Stimulated activated naive B cell treated with anti-CD40 and anti-IgM and Interleukin-4, amounts not matched to agents 10 μg/mL and 1 μg/mL and 100 μg/mL, for 72 hours (primary cell): Measurements from ENCODE around the gene NFIA.
A peak's percentile ranks its signal among the peaks of the same experiment; 100 is the strongest.
"Not testable (repeated sequence)": the region's sequence is repeated elsewhere in the genome, so short reads cannot be mapped to it uniquely, and the experiment has no call there.

ENCODE experiments used
- ATAC-seq, 2 donors: fragments of 150-1000 bp; cut with Tn5 transposase; replicated peaks; 2 replicates each; pipeline ENCODE4 v1.10.0; 2021; ENCODE audit warnings: moderate library complexity in 1 of 2
- DNase-seq: peaks from one replicate; pipeline ENCODE4 v3.0.0; 2021
- H3K27ac Mint-ChIP-seq: one replicate; pipeline ENCODE4 v1.8.0; 2022; ENCODE audit warnings: mild to moderate bottlenecking, mixed read lengths
- H3K27me3 Mint-ChIP-seq, 2 donors: one replicate each; pipeline ENCODE4 v1.8.0; 2022; ENCODE audit warnings: mixed read lengths in 2 of 2
- H3K36me3 Mint-ChIP-seq, 2 donors: one replicate each; pipeline ENCODE4 v1.8.0; 2022; ENCODE audit warnings: mixed read lengths in 2 of 2, mild to moderate bottlenecking in 1 of 2
- H3K4me1 Mint-ChIP-seq, 2 donors: one replicate each; pipeline ENCODE4 v1.8.0; 2022; ENCODE audit warnings: mixed read lengths in 2 of 2, mild to moderate bottlenecking in 1 of 2
- H3K4me3 Mint-ChIP-seq, 2 donors: one replicate each; pipeline ENCODE4 v1.8.0; 2022; ENCODE audit warnings: mild to moderate bottlenecking in 2 of 2, mixed read lengths in 2 of 2, moderate library complexity in 1 of 2
- H3K9me3 Mint-ChIP-seq, 2 donors: one replicate each; pipeline ENCODE4 v1.8.0; 2022; ENCODE audit warnings: mixed read lengths in 2 of 2, mild to moderate bottlenecking in 1 of 2

Gene NFIA

GRCh38 chr1:61053712-61054600 is 28.4 kb upstream of the NFIA start:
- Mint-ChIP-seq H3K27ac (peak overlapping the region; percentile 65), H3K9me3 (no peaks in the 10 kb centered on the region)
- peak in 1 of 2 donors; percentile 26 for ATAC-seq

GRCh38 chr1:61054601-61054993 is 27.8 kb upstream of the NFIA start:
- peaks cover 59 to 74% of the 10 kb centered on the region in 2 donors for H3K27me3 Mint-ChIP-seq
- no peaks in the 10 kb centered on the region for H3K9me3 Mint-ChIP-seq
- no peak for DNase-seq
- H3K4me1 Mint-ChIP-seq, result peaks cover 21 to 44% of the 10 kb centered on the region in 2 donors
- no peak for ATAC-seq
- H3K27ac Mint-ChIP-seq, result no peak overlapping the region
- no peak overlapping the region for H3K4me3 Mint-ChIP-seq
- no peaks in the 10 kb centered on the region for H3K36me3 Mint-ChIP-seq

More at GRCh38 chr1:61053712-61054600, 28.4 kb upstream of the NFIA start:
- Mint-ChIP-seq H3K4me3 (peak overlapping the region; percentile 86 to 87), H3K27me3 (peaks cover 59 to 74% of the 10 kb centered on the region in 2 donors), H3K4me1 (peaks cover 21 to 46% of the 10 kb centered on the region in 2 donors), H3K36me3 (no peaks in the 10 kb centered on the region)
- DNase-seq, result no peak

GRCh38 chr1:61055110-61055614 is 27.2 kb upstream of the NFIA start:
- no peaks in the 10 kb centered on the region for H3K36me3 Mint-ChIP-seq
- ATAC-seq (no peak), DNase-seq (no peak)
- H3K27me3 Mint-ChIP-seq, result peaks cover 59 to 74% of the 10 kb centered on the region in 2 donors
- H3K4me1 Mint-ChIP-seq, result peaks cover 20 to 40% of the 10 kb centered on the region in 2 donors
- no peak overlapping the region for H3K4me3 Mint-ChIP-seq
- no peaks in the 10 kb centered on the region for H3K9me3 Mint-ChIP-seq
- no peak overlapping the region for H3K27ac Mint-ChIP-seq

GRCh38 chr1:61056196-61056572 is 26.2 kb upstream of the NFIA start:
- Mint-ChIP-seq H3K27ac (no peak overlapping the region), H3K36me3 (no peaks in the 10 kb centered on the region), H3K27me3 (peaks cover 57 to 71% of the 10 kb centered on the region in 2 donors), H3K4me3 (no peak overlapping the region), H3K9me3 (no peaks in the 10 kb centered on the region), H3K4me1 (peaks cover 18 to 37% of the 10 kb centered on the region in 2 donors)
- ATAC-seq (no peak), DNase-seq (no peak)

GRCh38 chr1:61056573-61057439 is 25.6 kb upstream of the NFIA start:
- DNase-seq (no peak), ATAC-seq (peak; percentile 55 to 67)
- Mint-ChIP-seq H3K27ac (no peak overlapping the region), H3K9me3 (no peaks in the 10 kb centered on the region), H3K36me3 (no peaks in the 10 kb centered on the region), H3K4me3 (peak overlapping the region; percentile 87 to 91), H3K27me3 (peaks cover 50 to 64% of the 10 kb centered on the region in 2 donors), H3K4me1 (peaks cover 18 to 35% of the 10 kb centered on the region in 2 donors)

- H3K4me3 Mint-ChIP-seq, result no peak overlapping the region
- ATAC-seq, result no peak
- DNase-seq, result no peak
- no peaks in the 10 kb centered on the region for H3K9me3 Mint-ChIP-seq
- H3K27me3 Mint-ChIP-seq, result peaks cover 34 to 46% of the 10 kb centered on the region in 2 donors
- H3K36me3 Mint-ChIP-seq, result no peaks in the 10 kb centered on the region
- peaks cover 10 to 22% of the 10 kb centered on the region in 2 donors for H3K4me1 Mint-ChIP-seq
- H3K27ac Mint-ChIP-seq, result no peak overlapping the region
Observed at GRCh38 chr1:61058483-61059245, 23.7 kb upstream of the NFIA start.

DNA sequence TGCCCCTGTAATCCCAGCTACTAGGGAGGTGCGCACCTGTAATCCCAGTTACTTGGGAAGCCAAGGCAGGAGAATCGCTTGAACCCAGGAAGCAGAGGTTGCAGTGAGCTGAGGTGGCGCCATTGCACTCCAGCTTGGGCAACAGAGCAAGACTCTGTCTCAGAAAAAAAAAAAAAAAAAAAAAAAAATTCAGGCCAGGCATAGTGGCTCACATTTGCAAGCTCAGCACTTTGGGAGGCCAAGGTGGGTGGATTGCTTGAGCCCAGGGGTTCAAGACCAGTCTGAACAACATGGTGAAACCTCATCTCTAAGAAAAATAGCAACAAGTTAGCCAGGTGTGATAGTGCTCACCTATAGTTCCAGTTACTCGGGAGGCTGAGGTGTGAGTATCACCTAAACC is 20.8 kb upstream of the NFIA start:
- DNase-seq, H3K27ac Mint-ChIP-seq, H3K9me3 Mint-ChIP-seq, H3K4me3 Mint-ChIP-seq, ATAC-seq, H3K36me3 Mint-ChIP-seq: not testable (repeated sequence)
- Mint-ChIP-seq H3K27me3 (peaks cover 20 to 31% of the 10 kb centered on the region in 2 donors), H3K4me1 (peaks cover 7 to 10% of the 10 kb centered on the region in 2 donors)

GRCh38 chr1:61064673-61065072 is 17.7 kb upstream of the NFIA start:
- Mint-ChIP-seq H3K36me3 (no peaks in the 10 kb centered on the region), H3K4me1 (no peaks in the 10 kb centered on the region), H3K9me3 (no peaks in the 10 kb centered on the region), H3K27ac (no peak overlapping the region), H3K27me3 (peaks cover 4 to 9% of the 10 kb centered on the region in 2 donors), H3K4me3 (no peak overlapping the region)
- ATAC-seq, result peak in 1 of 2 donors; percentile 29
- DNase-seq, result no peak

DNA sequence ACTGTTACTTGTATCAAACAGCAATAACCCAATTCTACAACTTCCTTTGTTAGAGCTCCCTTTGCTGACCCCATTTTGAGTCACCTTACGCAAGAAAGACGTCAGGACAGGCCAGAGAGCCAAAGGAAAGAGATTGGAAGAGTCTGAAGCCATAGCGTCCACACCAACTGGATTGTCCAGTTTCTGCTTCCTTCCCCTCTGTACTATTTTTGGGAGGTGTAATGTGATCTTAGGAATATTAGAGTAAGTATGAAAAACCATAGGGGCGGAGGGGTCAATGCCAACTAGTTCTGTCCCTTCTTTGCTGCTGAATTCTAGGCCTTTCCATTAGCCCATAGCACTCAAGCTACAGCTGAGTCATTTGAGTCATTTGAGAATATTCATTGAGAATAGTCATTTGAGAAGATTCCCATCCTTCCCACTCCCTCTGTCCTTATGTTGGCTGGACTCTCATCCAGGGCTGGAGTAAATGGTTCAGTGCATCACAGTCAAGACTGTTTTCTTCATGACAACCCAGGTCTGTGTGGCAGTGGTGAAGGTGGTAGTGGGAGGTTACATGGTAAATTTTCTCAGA is 14.8 kb upstream of the NFIA start:
- H3K4me3 Mint-ChIP-seq, result no peak overlapping the region
- ATAC-seq, result no peak
- no peak overlapping the region for H3K27ac Mint-ChIP-seq
- DNase-seq, result no peak
- H3K36me3 Mint-ChIP-seq, result no peaks in the 10 kb centered on the region
- H3K9me3 Mint-ChIP-seq, result no peaks in the 10 kb centered on the region
- H3K4me1 Mint-ChIP-seq, result no peaks in the 10 kb centered on the region
- peaks cover 4 to 9% of the 10 kb centered on the region in 2 donors for H3K27me3 Mint-ChIP-seq

DNA sequence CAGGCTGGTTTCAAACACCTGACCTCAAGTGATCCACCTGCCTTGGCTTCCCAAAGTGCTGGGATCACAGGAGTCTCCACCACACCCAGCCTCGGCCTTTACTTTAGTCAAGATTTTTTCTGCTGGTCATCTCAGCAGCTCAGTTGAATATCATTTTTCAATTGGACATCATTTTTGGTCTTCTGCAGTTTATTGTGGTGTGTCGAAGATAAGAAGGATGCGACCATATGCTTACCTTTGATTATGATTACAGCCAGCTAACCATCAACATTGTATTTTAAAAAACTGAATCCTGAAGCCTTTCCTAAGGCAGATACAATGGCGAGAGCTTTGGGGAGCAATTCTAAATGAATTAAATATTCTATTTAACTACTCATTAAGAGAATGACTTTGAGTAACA is 12.3 kb upstream of the NFIA start:
- Mint-ChIP-seq H3K9me3 (no peaks in the 10 kb centered on the region), H3K27ac (no peak overlapping the region), H3K27me3 (peaks cover 1 to 4% of the 10 kb centered on the region in 2 donors), H3K4me1 (no peaks in the 10 kb centered on the region), H3K36me3 (no peaks in the 10 kb centered on the region), H3K4me3 (no peak overlapping the region)
- ATAC-seq (no peak), DNase-seq (no peak)

DNA sequence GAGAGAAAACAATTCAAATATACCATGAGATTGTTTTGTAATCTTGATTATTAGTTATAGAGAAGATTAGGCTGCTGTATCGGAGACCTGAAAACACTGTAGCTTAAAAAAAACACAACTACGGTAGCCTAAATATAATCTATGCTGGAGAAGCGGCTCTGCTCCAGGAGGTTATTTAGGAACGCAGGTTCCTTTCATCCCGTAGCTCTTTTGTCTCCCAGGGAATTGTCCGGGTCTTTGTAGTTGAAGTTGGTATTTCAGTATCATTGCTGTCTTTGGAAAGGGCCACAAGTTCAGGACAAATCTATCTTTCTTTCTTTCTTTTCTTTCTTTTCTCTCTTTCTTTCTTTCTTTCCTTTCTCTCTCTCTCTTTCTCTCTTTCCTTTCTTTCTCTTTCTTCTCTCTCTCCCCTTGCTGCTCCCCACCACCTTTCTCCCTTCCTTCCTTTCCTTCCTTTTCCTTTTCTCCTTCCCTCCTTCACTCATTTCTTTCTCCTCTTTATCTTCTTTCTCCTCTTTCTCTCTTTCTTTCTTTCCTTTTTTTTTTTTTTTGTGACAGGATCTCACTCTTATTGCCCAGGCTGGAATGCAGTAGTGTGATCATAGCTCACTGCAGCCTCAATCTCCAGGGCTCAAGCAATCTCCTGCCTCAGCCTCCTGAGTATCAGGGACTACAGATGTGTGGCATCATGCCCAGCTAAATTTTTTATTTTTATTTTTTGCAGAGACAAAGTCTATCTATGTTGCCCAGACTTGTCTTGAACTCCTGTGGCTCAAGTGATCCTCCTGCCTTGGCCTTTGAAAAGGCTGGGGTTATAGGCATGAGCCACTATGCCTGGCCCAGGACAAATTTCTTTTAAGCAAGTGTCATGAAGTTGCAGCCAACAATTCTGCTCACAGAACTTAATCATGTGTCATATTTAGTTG is 10.9 kb upstream of the NFIA start:
- Mint-ChIP-seq H3K27me3 (no peaks in the 10 kb centered on the region), H3K4me3 (no peak overlapping the region), H3K36me3 (no peaks in the 10 kb centered on the region), H3K27ac (peak overlapping the region; percentile 10), H3K4me1 (peaks cover 1 to 4% of the 10 kb centered on the region in 2 donors), H3K9me3 (no peaks in the 10 kb centered on the region)
- ATAC-seq (no peak), DNase-seq (no peak)

GRCh38 chr1:61073871-61074270 is 8.5 kb upstream of the NFIA start:
- no peak for DNase-seq
- peaks cover 5% of the 10 kb centered on the region in 2 donors for H3K27me3 Mint-ChIP-seq
- no peak for ATAC-seq
- H3K36me3 Mint-ChIP-seq, result no peaks in the 10 kb centered on the region
- H3K27ac Mint-ChIP-seq, result no peak overlapping the region
- peaks cover 8 to 24% of the 10 kb centered on the region in 2 donors for H3K4me1 Mint-ChIP-seq
- no peaks in the 10 kb centered on the region for H3K9me3 Mint-ChIP-seq
- H3K4me3 Mint-ChIP-seq, result no peak overlapping the region

- not testable (repeated sequence) for H3K9me3 Mint-ChIP-seq, H3K27ac Mint-ChIP-seq, ATAC-seq, H3K36me3 Mint-ChIP-seq, DNase-seq
- Mint-ChIP-seq H3K4me1 (peaks cover 9 to 32% of the 10 kb centered on the region in 2 donors), H3K4me3 (peak overlapping the region in 1 of 2 donors; percentile 90), H3K27me3 (peaks cover 17 to 24% of the 10 kb centered on the region in 2 donors)
Observed at GRCh38 chr1:61075833-61076232, 6.5 kb upstream of the NFIA start.
